Neural cell (in vitro differentiated cells): ENCODE measurements around the gene CSN1S1. TPM values are rescaled to one million over a fixed set of nuclear protein-coding genes. Genes with fewer than 3 reads are reported as not detected.

Experiments used
- H2AFZ ChIP-seq: fragments of 200-600, 300-800 bp; sonication (generic), shearing (Covaris generic); 2 replicates; pipeline ENCODE4 v1.6.0; 2014; ENCODE audit warnings: low read depth, mild to moderate bottlenecking, antibody characterized with exemption, low read length, moderate library complexity
- H3F3A ChIP-seq: fragments of 200-600 bp; shearing (Covaris generic); 2 replicates; pipeline ENCODE4 v1.6.1; 2016; ENCODE audit warnings: mild to moderate bottlenecking, moderate library complexity, mixed read lengths, antibody characterized with exemption, low read length; ENCODE audit not compliant: insufficient read depth, poor library complexity, severe bottlenecking
- H3K27ac ChIP-seq: fragments of 200-600, 300-800 bp; sonication (generic), shearing (Covaris generic); 2 replicates; pipeline ENCODE4 v1.5.1; 2014; ENCODE audit warnings: mild to moderate bottlenecking, low read length, moderate library complexity
- H3K27me3 ChIP-seq: fragments of 300-800, 200-600 bp; sonication (generic), shearing (Covaris generic); 2 replicates; pipeline ENCODE4 v1.6.0; 2014; ENCODE audit warnings: mild to moderate bottlenecking, low read depth, low read length, moderate library complexity; ENCODE audit not compliant: insufficient read depth
- H3K36me3 ChIP-seq: fragments of 300-800, 200-600 bp; sonication (generic), shearing (Covaris generic); 2 replicates; pipeline ENCODE4 v1.5.1; 2014; ENCODE audit warnings: mild to moderate bottlenecking, antibody characterized with exemption, low read length, moderate library complexity; ENCODE audit not compliant: insufficient read depth
- H3K4me2 ChIP-seq: fragments of 300-800, 200-600 bp; sonication (generic), shearing (Covaris generic); 2 replicates; pipeline ENCODE4 v1.6.0; 2014; ENCODE audit warnings: mild to moderate bottlenecking, low read length
- H3K4me3 ChIP-seq: fragments of 300-800, 200-600 bp; sonication (generic), shearing (Covaris generic); 2 replicates; pipeline ENCODE4 v1.5.1; 2014; ENCODE audit warnings: mild to moderate bottlenecking, low read length, moderate library complexity
- H3K79me2 ChIP-seq: fragments of 200-600 bp; shearing (Covaris generic); replicated peaks from 2 replicates; pipeline ENCODE4 v1.6.0; 2014; ENCODE audit warnings: mild to moderate bottlenecking, low read length, moderate library complexity; ENCODE audit not compliant: insufficient read depth
- H3K9ac ChIP-seq: fragments of 300-800, 200-600 bp; sonication (generic), shearing (Covaris generic); 2 replicates; pipeline ENCODE4 v1.6.1; 2016; ENCODE audit warnings: mild to moderate bottlenecking, low read length, mixed read lengths
- H3K9me2 ChIP-seq: fragments of 200-600 bp; shearing (Covaris generic); 2 replicates; pipeline ENCODE4 v1.6.1; 2016; ENCODE audit warnings: mild to moderate bottlenecking, low read length, mixed read lengths; ENCODE audit not compliant: insufficient read depth
- H3K9me3 ChIP-seq: fragments of 200-600, 300-800 bp; sonication (generic), shearing (Covaris generic); 2 replicates; pipeline ENCODE4 v1.6.1; 2016; ENCODE audit warnings: mild to moderate bottlenecking, mixed run types, low read length, moderate library complexity, mixed read lengths
- H4K20me1 ChIP-seq: fragments of 200-600 bp; shearing (Covaris generic); 2 replicates; pipeline ENCODE4 v1.6.1; 2016; ENCODE audit warnings: mild to moderate bottlenecking, mixed run types; ENCODE audit not compliant: insufficient read depth
- CTCF ChIP-seq: fragments of 450-650 bp; IDR thresholded peaks from 2 replicates; pipeline ENCODE4 v1.5.1; 2014; ENCODE audit warnings: antibody characterized with exemption, mild to moderate bottlenecking, moderate library complexity; ENCODE audit not compliant: poor library complexity, severe bottlenecking
- EP300 ChIP-seq: fragments of 450-650 bp; conservative IDR thresholded peaks from 2 replicates; pipeline ENCODE4 v1.6.1; 2014; ENCODE audit warnings: antibody characterized with exemption, mild to moderate bottlenecking, moderate library complexity; ENCODE audit not compliant: poor library complexity, severe bottlenecking
- EZH2 ChIP-seq: fragments of 200-600, 300-800 bp; shearing (Covaris generic), sonication (generic); IDR thresholded peaks from 2 replicates; pipeline ENCODE4 v1.6.1; 2014; ENCODE audit warnings: antibody characterized with exemption, low read length, borderline replicate concordance, mild to moderate bottlenecking; ENCODE audit not compliant: insufficient read depth, poor library complexity, severe bottlenecking
- MXI1 ChIP-seq: fragments of 450-650 bp; conservative IDR thresholded peaks from 2 replicates; pipeline ENCODE4 v1.6.1; 2014; ENCODE audit warnings: antibody characterized with exemption, mild to moderate bottlenecking; ENCODE audit not compliant: poor library complexity, severe bottlenecking
- POLR2AphosphoS5 ChIP-seq: IDR thresholded peaks from 2 replicates; pipeline ENCODE4 v1.6.1; 2012
- RAD21 ChIP-seq: fragments of 450-650 bp; conservative IDR thresholded peaks from 2 replicates; pipeline ENCODE4 v1.6.1; 2014; ENCODE audit warnings: antibody characterized with exemption, mild to moderate bottlenecking, moderate library complexity
- REST ChIP-seq: IDR thresholded peaks from 2 replicates; pipeline ENCODE4 v1.6.1; 2012; ENCODE audit warnings: borderline replicate concordance
- SMC3 ChIP-seq: fragments of 450-650 bp; conservative IDR thresholded peaks from 2 replicates; pipeline ENCODE4 v1.6.1; 2014; ENCODE audit warnings: antibody characterized with exemption, mild to moderate bottlenecking, moderate library complexity; ENCODE audit not compliant: poor library complexity
- TAF1 ChIP-seq: IDR thresholded peaks from 2 replicates; pipeline ENCODE4 v1.6.1; 2012; ENCODE audit warnings: low read depth
- polyA plus RNA-seq: library from polyadenylated mRNA; depleted of rRNA; stranded (reverse); fragments of >200 nt; gene quantifications from 2 replicates; pipeline ENCODE4 v1.2.3, GENCODE V29; 2014

The CSN1S1 gene
- polyA plus RNA-seq, 1 donor from 2014 or later, result not detected

GRCh38 chr4:69984030-69984443 lies 53.2 kb downstream of the CSN1S1 start:
- Histone ChIP-seq H3K9ac (no peak overlapping the region), H3K27me3 (no peaks in the 10 kb centered on the region), H3K4me3 (no peak overlapping the region), H3K36me3 (no peaks in the 10 kb centered on the region), H3K79me2 (no peaks in the 10 kb centered on the region), H3K27ac (peak overlapping the region; percentile 22), H4K20me1 (no peaks in the 10 kb centered on the region), H3F3A (no peaks in the 10 kb centered on the region), H3K4me2 (no peak overlapping the region), H3K9me3 (no peaks in the 10 kb centered on the region), H2AFZ (no peak overlapping the region), H3K9me2 (no peaks in the 10 kb centered on the region)
- TF ChIP-seq POLR2AphosphoS5 (peak; percentile 29), EP300 (peak; percentile 72), SMC3 (no peak)

GRCh38 chr4:69986663-69987062 lies 55.8 kb downstream of the CSN1S1 start:
- H2AFZ ChIP-seq, result no peak overlapping the region
- no peak overlapping the region for H3K4me2 ChIP-seq
- TF ChIP-seq POLR2AphosphoS5, result no peak
- TF ChIP-seq TAF1, result no peak
- TF ChIP-seq SMC3, result no peak
- TF ChIP-seq CTCF, result no peak
- H3K79me2 ChIP-seq, result no peaks in the 10 kb centered on the region
- no peaks in the 10 kb centered on the region for H3K36me3 ChIP-seq
- no peaks in the 10 kb centered on the region for H4K20me1 ChIP-seq
- H3K4me3 ChIP-seq, result no peak overlapping the region
- no peaks in the 10 kb centered on the region for H3K9me3 ChIP-seq
- H3F3A ChIP-seq, result no peaks in the 10 kb centered on the region
- no peak overlapping the region for H3K27ac ChIP-seq
- no peaks in the 10 kb centered on the region for H3K9me2 ChIP-seq
- H3K27me3 ChIP-seq, result no peaks in the 10 kb centered on the region
- no peak overlapping the region for H3K9ac ChIP-seq

- H3K27me3 ChIP-seq, result no peaks in the 10 kb centered on the region
- no peak overlapping the region for H2AFZ ChIP-seq
- no peaks in the 10 kb centered on the region for H3K79me2 ChIP-seq
- H3K4me3 ChIP-seq, result no peak overlapping the region
- H4K20me1 ChIP-seq, result no peaks in the 10 kb centered on the region
- no peak overlapping the region for H3K27ac ChIP-seq
- H3K9me2 ChIP-seq, result no peaks in the 10 kb centered on the region
- no peak overlapping the region for H3K9ac ChIP-seq
- TF ChIP-seq SMC3, result no peak
- no peak for TF ChIP-seq MXI1
- TF ChIP-seq RAD21, result no peak
- TF ChIP-seq TAF1, result no peak
- no peak for TF ChIP-seq CTCF
- TF ChIP-seq REST, result no peak
- TF ChIP-seq EZH2, result no peak
- no peak for TF ChIP-seq EP300
- no peak for TF ChIP-seq POLR2AphosphoS5
- H3K9me3 ChIP-seq, result no peaks in the 10 kb centered on the region
- no peak overlapping the region for H3K4me2 ChIP-seq
- no peaks in the 10 kb centered on the region for H3K36me3 ChIP-seq
- H3F3A ChIP-seq, result no peaks in the 10 kb centered on the region
Measured at GRCh38 chr4:69991016-69991415, 60.1 kb downstream of the CSN1S1 start.
